ENCODE data around the gene ZNF79. TPM values are rescaled to one million over a fixed set of nuclear protein-coding genes. Genes with fewer than 3 reads are reported as not detected.
A peak's percentile ranks its signal among the peaks of the same experiment; 100 is the strongest.

The ZNF79 gene
- total and polyA plus RNA-seq, 9 of the 15 experiments (the other 6 are each of a cell fraction or from before 2014, with no cell fraction given) = 0.62 to 7.0 (median 4.1) TPM

GRCh38 chr9:127450830-127451607, 26.8 kb downstream of the ZNF79 start, which contains the start of the genes LRSAM1 and RPL12 (continued):
- TF ChIP-seq HNRNPL (IDR thresholded peaks at IDR 0.05; ENCODE audit: low read depth, low read length) (peak; percentile 65), MAZ (CRISPR knock-in tag; conservative IDR thresholded peaks at IDR 0.05 in 1 of 2, IDR thresholded peaks at IDR 0.05 in 1 of 2) (peak; percentile 62 to 69), GTF2A2 (tag; IDR thresholded peaks at IDR 0.05) (peak; percentile 91), ZNF639 (CRISPR knock-in tag; conservative IDR thresholded peaks at IDR 0.05 in 1 of 2, IDR thresholded peaks at IDR 0.05 in 1 of 2) (peak in 1 of 2 experiments; percentile 69; a peak in 2 of 4 replicates), PCBP2 (IDR thresholded peaks at IDR 0.05; ENCODE audit: low read depth, low read length, poor library complexity, severe bottlenecking) (no peak), ZNF551 (CRISPR knock-in tag; IDR thresholded peaks at IDR 0.05) (no peak), ZBTB2 (IDR thresholded peaks at IDR 0.05) (no peak), TAL1 (IDR thresholded peaks at IDR 0.05) (no peak), KLF16 (IDR thresholded peaks at IDR 0.05) (no peak), ZNF184 (CRISPR knock-in tag; IDR thresholded peaks at IDR 0.05) (no peak), ZNF398 (CRISPR knock-in tag; IDR thresholded peaks at IDR 0.05) (no peak)
- TF ChIP-seq, protein P1, sequence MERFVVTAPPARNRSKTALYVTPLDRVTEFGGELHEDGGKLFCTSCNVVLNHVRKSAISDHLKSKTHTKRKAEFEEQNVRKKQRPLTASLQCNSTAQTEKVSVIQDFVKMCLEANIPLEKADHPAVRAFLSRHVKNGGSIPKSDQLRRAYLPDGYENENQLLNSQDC (CRISPR knock-in tag; IDR thresholded peaks at IDR 0.05) = peak; percentile 80; the same call in 1 of the 2 replicates
- TF ChIP-seq, protein P2, sequence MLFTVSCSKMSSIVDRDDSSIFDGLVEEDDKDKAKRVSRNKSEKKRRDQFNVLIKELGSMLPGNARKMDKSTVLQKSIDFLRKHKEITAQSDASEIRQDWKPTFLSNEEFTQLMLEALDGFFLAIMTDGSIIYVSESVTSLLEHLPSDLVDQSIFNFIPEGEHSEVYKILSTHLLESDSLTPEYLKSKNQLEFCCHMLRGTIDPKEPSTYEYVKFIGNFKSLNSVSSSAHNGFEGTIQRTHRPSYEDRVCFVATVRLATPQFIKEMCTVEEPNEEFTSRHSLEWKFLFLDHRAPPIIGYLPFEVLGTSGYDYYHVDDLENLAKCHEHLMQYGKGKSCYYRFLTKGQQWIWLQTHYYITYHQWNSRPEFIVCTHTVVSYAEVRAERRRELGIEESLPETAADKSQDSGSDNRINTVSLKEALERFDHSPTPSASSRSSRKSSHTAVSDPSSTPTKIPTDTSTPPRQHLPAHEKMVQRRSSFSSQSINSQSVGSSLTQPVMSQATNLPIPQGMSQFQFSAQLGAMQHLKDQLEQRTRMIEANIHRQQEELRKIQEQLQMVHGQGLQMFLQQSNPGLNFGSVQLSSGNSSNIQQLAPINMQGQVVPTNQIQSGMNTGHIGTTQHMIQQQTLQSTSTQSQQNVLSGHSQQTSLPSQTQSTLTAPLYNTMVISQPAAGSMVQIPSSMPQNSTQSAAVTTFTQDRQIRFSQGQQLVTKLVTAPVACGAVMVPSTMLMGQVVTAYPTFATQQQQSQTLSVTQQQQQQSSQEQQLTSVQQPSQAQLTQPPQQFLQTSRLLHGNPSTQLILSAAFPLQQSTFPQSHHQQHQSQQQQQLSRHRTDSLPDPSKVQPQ (CRISPR knock-in tag; IDR thresholded peaks at IDR 0.05; ENCODE audit: borderline replicate concordance) = no peak
- TF ChIP-seq, protein P3, sequence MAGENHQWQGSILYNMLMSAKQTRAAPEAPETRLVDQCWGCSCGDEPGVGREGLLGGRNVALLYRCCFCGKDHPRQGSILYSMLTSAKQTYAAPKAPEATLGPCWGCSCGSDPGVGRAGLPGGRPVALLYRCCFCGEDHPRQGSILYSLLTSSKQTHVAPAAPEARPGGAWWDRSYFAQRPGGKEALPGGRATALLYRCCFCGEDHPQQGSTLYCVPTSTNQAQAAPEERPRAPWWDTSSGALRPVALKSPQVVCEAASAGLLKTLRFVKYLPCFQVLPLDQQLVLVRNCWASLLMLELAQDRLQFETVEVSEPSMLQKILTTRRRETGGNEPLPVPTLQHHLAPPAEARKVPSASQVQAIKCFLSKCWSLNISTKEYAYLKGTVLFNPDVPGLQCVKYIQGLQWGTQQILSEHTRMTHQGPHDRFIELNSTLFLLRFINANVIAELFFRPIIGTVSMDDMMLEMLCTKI (IDR thresholded peaks at IDR 0.05; ENCODE audit: partially characterized antibody) = no peak
- TF ChIP-seq, protein P4, sequence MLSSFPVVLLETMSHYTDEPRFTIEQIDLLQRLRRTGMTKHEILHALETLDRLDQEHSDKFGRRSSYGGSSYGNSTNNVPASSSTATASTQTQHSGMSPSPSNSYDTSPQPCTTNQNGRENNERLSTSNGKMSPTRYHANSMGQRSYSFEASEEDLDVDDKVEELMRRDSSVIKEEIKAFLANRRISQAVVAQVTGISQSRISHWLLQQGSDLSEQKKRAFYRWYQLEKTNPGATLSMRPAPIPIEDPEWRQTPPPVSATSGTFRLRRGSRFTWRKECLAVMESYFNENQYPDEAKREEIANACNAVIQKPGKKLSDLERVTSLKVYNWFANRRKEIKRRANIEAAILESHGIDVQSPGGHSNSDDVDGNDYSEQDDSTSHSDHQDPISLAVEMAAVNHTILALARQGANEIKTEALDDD (IDR thresholded peaks at IDR 0.05) = peak; percentile 86
